ENCODE results near the gene ADAMTS10.

GRCh38 chr19:8618751-8619150, 8.2 kb upstream of the ADAMTS10 start:
- TF ChIP-seq CTCF (IDR thresholded peaks at IDR 0.05; ENCODE audit: poor library complexity) = no peak
- no peak for TF ChIP-seq EZH2 (IDR thresholded peaks at IDR 0.05; ENCODE audit: borderline replicate concordance)
- TF ChIP-seq EZH2phosphoT487 (IDR thresholded peaks at IDR 0.05; ENCODE audit: low read depth, severe bottlenecking, unreplicated experiment) = no peak
